ENCODE measurements around the gene RALGPS2. TPM values are rescaled to one million over a fixed set of nuclear protein-coding genes. Genes with fewer than 3 reads are reported as not detected.

RALGPS2 gene
- total and polyA plus RNA-seq, 2 donors from 2014 or later, result 3.6 to 32.8 TPM

DNA sequence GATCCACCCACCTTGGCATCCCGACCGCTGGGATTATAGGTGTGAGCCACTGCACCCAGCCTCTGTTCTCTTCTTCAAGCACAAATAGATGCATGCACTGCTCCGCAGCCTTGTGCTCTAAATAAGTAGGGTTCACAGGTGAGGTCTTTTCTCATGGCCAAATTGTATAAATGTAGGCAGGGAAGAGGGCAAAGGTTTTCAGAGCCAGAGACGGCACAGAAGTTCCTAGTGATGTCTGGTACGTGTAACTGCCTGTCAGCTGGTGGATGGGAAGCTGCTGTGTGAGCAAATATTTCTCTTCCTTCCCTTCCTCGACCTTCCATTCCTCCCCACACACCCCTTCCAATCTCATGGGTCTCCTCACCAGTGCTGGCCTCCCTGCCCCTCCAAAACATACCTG, 229.9 kb downstream of the RALGPS2 start:
- DNase-seq, result no peak
- no peak overlapping the region for H3K27ac ChIP-seq (ENCODE audit: low read depth in 2 of 2, low read length in 2 of 2)
- H3K9me3 ChIP-seq (ENCODE audit: control insufficient read depth in 2 of 3, insufficient read depth in 1 of 3, low read length in 3 of 3), result no peaks in the 10 kb centered on the region
- no peaks in the 10 kb centered on the region for H3K36me3 ChIP-seq (ENCODE audit: control insufficient read depth in 2 of 3, insufficient read depth in 3 of 3, low read length in 3 of 3)
- H3K9ac ChIP-seq (ENCODE audit: low read length in 3 of 3), result no peak overlapping the region
- intact Hi-C loops (cut with DNase I), result no loop called here
- H3K4me1 ChIP-seq (ENCODE audit: control insufficient read depth in 2 of 3, insufficient read depth in 2 of 3, low read depth in 1 of 3, low read length in 3 of 3), result peaks cover 0 to 2% (median 0%) of the 10 kb centered on the region in 3 donors
- no peaks in the 10 kb centered on the region for H3K27me3 ChIP-seq (ENCODE audit: control insufficient read depth, insufficient read depth, low read length)
- FAIRE-seq, result no peak
- H3K4me3 ChIP-seq (ENCODE audit: low read length in 3 of 3), result no peak overlapping the region
- TF ChIP-seq CTCF (IDR thresholded peaks at IDR 0.05; ENCODE audit: borderline replicate concordance, extremely low read depth, insufficient read depth), result no peak

GRCh38 chr1:178955391-178955954, 230.4 kb downstream of the RALGPS2 start:
- H3K9ac ChIP-seq (ENCODE audit: low read length in 3 of 3), result no peak overlapping the region
- no peaks in the 10 kb centered on the region for H3K27me3 ChIP-seq (ENCODE audit: control insufficient read depth, insufficient read depth, low read length)
- intact Hi-C loops (cut with DNase I), result no loop called here
- no peaks in the 10 kb centered on the region for H3K36me3 ChIP-seq (ENCODE audit: control insufficient read depth in 2 of 3, insufficient read depth in 3 of 3, low read length in 3 of 3)
- no peak for TF ChIP-seq CTCF (IDR thresholded peaks at IDR 0.05; ENCODE audit: borderline replicate concordance, extremely low read depth, insufficient read depth)
- no peak overlapping the region for H3K4me3 ChIP-seq (ENCODE audit: low read length in 3 of 3)
- no peak overlapping the region for H3K27ac ChIP-seq (ENCODE audit: low read depth in 2 of 2, low read length in 2 of 2)
- peaks cover 0 to 2% (median 0%) of the 10 kb centered on the region in 3 donors for H3K4me1 ChIP-seq (ENCODE audit: control insufficient read depth in 2 of 3, insufficient read depth in 2 of 3, low read depth in 1 of 3, low read length in 3 of 3)
- FAIRE-seq, result no peak
- H3K9me3 ChIP-seq (ENCODE audit: control insufficient read depth in 2 of 3, insufficient read depth in 1 of 3, low read length in 3 of 3), result no peaks in the 10 kb centered on the region
- DNase-seq, result no peak

GRCh38 chr1:178958491-178958890, 233.4 kb downstream of the RALGPS2 start:
- TF ChIP-seq CTCF (IDR thresholded peaks at IDR 0.05; ENCODE audit: borderline replicate concordance, extremely low read depth, insufficient read depth), result no peak
- DNase-seq (no peak), FAIRE-seq (no peak)
- Histone ChIP-seq H3K4me3 (ENCODE audit: low read length in 3 of 3) (no peak overlapping the region), H3K36me3 (ENCODE audit: control insufficient read depth in 2 of 3, insufficient read depth in 3 of 3, low read length in 3 of 3) (no peaks in the 10 kb centered on the region), H3K27me3 (ENCODE audit: control insufficient read depth, insufficient read depth, low read length) (no peaks in the 10 kb centered on the region), H3K9ac (ENCODE audit: low read length in 3 of 3) (no peak overlapping the region), H3K27ac (ENCODE audit: low read depth in 2 of 2, low read length in 2 of 2) (no peak overlapping the region), H3K4me1 (ENCODE audit: control insufficient read depth in 2 of 3, insufficient read depth in 2 of 3, low read depth in 1 of 3, low read length in 3 of 3) (no peaks in the 10 kb centered on the region), H3K9me3 (ENCODE audit: control insufficient read depth in 2 of 3, insufficient read depth in 1 of 3, low read length in 3 of 3) (no peaks in the 10 kb centered on the region)
- intact Hi-C loops (cut with DNase I), result no loop called here
